ENCODE measurements around the gene CD27.

Gene CD27

GRCh38 chr12:6444704-6445688 is at the start of gene CD27:
CD27 (plus strand) TSS chr12:6444955; CDS start chr12:6445096, 141 bp downstream.
- TF ChIP-seq CTCF (conservative IDR thresholded peaks at IDR 0.05; ENCODE audit: control insufficient read depth, insufficient read depth, low read depth, low read length) = no peak
- H3K4me3 ChIP-seq (ENCODE audit: control insufficient read depth, low read depth, low read length) = no peak within 1 kb of the TSS
- DNase-seq (ENCODE audit: low read depth) = no peak

GRCh38 chr12:6396031-6396430 is 48.7 kb upstream of the CD27 start:
- no peak for DNase-seq (ENCODE audit: low read depth)
- no peak for TF ChIP-seq CTCF (conservative IDR thresholded peaks at IDR 0.05; ENCODE audit: control insufficient read depth, insufficient read depth, low read depth, low read length)
- no peak overlapping the region for H3K4me3 ChIP-seq (ENCODE audit: control insufficient read depth, low read depth, low read length)

DNA sequence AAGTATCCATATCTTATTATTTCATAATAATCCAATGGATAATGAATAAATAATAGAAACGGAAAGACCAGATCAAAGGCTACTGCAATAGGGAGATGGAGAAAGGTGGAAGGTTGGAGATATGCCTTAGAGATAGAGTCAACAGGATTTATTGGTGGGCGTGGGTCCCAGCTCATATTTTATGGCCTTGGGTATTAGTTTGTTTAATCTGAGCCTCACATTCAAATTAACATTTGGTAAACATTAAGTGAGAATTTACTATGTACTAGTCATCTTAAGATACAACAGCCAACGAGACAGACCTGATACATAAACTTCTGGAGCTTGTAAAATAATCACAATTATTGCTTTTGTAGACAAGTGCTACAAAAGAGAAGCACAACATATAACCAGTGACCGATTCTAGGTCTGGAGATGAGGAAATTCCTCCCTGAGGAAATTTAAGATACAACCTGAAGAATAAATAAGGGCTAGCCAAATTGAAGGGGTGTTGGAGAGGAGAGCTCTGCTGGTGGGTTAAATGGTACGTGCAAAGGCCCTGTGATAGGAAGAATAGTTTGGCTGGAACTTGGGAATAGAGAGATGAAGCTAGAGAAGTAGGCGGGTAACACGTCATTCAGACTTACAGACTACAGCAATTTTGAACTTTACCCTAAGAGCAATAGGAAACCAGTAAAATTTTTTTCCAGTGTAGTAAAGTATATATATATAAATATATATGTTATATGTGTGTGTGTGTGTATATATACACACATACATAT is 44.7 kb upstream of the CD27 start:
- no peak for TF ChIP-seq CTCF (conservative IDR thresholded peaks at IDR 0.05; ENCODE audit: control insufficient read depth, insufficient read depth, low read depth, low read length)
- no peak for DNase-seq (ENCODE audit: low read depth)
- no peak overlapping the region for H3K4me3 ChIP-seq (ENCODE audit: control insufficient read depth, low read depth, low read length)

- DNase-seq (ENCODE audit: low read depth) = no peak
- no peak for TF ChIP-seq CTCF (conservative IDR thresholded peaks at IDR 0.05; ENCODE audit: control insufficient read depth, insufficient read depth, low read depth, low read length)
- no peak overlapping the region for H3K4me3 ChIP-seq (ENCODE audit: control insufficient read depth, low read depth, low read length)
Measured at GRCh38 chr12:6404390-6404789, 40.4 kb upstream of the CD27 start.

DNA sequence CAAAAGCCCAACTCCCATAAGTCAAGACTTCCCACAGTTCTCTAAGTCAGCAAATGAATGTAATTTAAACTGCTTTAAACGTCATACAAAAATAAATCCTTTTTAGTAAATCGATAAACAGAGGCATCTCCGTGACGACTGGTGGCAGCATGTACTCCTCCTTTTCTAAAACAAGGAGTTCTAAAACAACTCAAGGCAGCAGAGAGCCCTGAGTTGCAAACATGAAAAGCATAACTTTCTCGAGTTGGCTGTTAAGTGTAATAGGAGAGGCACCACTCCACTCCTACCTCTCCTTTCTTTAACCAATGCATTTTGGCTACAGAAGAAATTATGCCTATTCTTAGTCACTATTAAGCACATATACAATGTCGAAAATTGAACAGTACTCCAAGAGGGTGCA is 38.8 kb upstream of the CD27 start:
- no peak overlapping the region for H3K4me3 ChIP-seq (ENCODE audit: control insufficient read depth, low read depth, low read length)
- no peak for TF ChIP-seq CTCF (conservative IDR thresholded peaks at IDR 0.05; ENCODE audit: control insufficient read depth, insufficient read depth, low read depth, low read length)
- no peak for DNase-seq (ENCODE audit: low read depth)

DNA sequence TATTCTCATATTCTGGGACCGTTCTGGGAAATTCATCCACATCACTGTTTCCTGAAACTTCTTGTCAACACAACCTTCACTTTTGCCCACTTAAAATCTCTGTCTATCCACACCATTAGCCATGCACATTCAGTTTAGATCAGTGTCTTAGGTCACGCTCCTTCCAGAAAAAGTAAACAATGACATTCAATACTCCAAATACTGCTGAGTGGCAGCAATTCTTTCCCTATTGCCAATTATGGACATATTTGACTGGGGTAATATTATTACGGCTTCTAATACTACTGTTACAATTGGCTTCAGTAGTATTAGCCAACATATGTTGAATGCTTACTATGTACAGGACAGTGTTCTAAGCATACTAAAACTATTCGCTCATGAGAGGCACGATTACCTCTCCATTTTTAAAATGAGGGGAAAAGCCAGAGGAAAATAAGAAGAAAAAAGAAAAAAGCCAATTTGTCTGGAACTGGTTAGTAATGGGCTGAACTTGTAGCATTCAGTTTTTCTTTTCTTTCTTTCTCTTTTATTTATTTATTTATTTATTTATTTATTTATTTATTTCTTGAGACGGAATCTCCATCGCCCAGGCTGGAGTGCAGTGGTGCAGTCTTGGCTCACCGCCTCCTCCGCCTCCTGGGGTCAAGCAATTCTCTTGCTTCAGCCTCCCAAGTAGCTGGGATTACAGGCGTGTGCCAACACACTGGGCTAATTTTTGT is 37.4 kb upstream of the CD27 start:
- no peak for DNase-seq (ENCODE audit: low read depth)
- H3K4me3 ChIP-seq (ENCODE audit: control insufficient read depth, low read depth, low read length) = no peak overlapping the region
- no peak for TF ChIP-seq CTCF (conservative IDR thresholded peaks at IDR 0.05; ENCODE audit: control insufficient read depth, insufficient read depth, low read depth, low read length)
